H1 (cell line): Measurements from ENCODE around the gene HLA-F. TPM values are rescaled to one million over a fixed set of nuclear protein-coding genes. Genes with fewer than 3 reads are reported as not detected.
A peak's percentile ranks its signal among the peaks of the same experiment; 100 is the strongest.

Experiments used
- CTCF ChIA-PET: fragments of 300-600 bp; sonication (Branson Sonifier 250); formaldehyde crosslinking; loops from one replicate; lab custom pipeline; 2021; ENCODE audit not compliant: partially characterized antibody; lab: Charles Lee
- POLR2A ChIA-PET: fragments of 300-600 bp; sonication (Branson Sonifier 250); formaldehyde crosslinking; loops from one replicate; lab custom pipeline; 2021; ENCODE audit warnings: inconsistent platforms; ENCODE audit not compliant: partially characterized antibody; lab: Charles Lee
- DNase-seq, 2 experiments: peaks; one replicate each; pipeline versions ENCODE4 v3.0.0 to v3.0.0-alpha.2; 2010 to 2022; ENCODE audit warnings: low spot score in 2 of 2, low read depth in 1 of 2, mixed read lengths in 1 of 2
- FAIRE-seq: peaks from 2 replicates; lab custom pipeline; 2011; peaks lifted over from hg19 to GRCh38; lab: Jason Lieb, UNC
- H2AFZ ChIP-seq: 2 replicates; pipeline ENCODE4 v1.8.1; 2012; ENCODE audit warnings: low read length, inconsistent platforms
- H2AK5ac ChIP-seq: 2 replicates; pipeline ENCODE4 v1.6.1; 2013; ENCODE audit warnings: low read depth, low read length
- H2BK120ac ChIP-seq: replicated peaks from 2 replicates; pipeline ENCODE3; 2013; ENCODE audit warnings: low read depth, low read length, inconsistent platforms
- H2BK12ac ChIP-seq: 2 replicates; pipeline ENCODE4 v1.6.1; 2013; ENCODE audit warnings: low read depth, low read length
- H2BK15ac ChIP-seq: 2 replicates; pipeline ENCODE4 v1.6.1; 2013; ENCODE audit warnings: low read length
- H2BK20ac ChIP-seq: 2 replicates; pipeline ENCODE4 v1.6.1; 2013; ENCODE audit warnings: low read length
- H2BK5ac ChIP-seq: 2 replicates; pipeline ENCODE4 v1.6.1; 2013; ENCODE audit warnings: low read depth, low read length
- H3K14ac ChIP-seq: 2 replicates; pipeline ENCODE4 v1.6.1; 2013; ENCODE audit warnings: inconsistent platforms; ENCODE audit not compliant: insufficient read length
- H3K18ac ChIP-seq: 2 replicates; pipeline ENCODE4 v1.6.1; 2013; ENCODE audit warnings: low read length; ENCODE audit errors: extremely low read depth
- H3K23ac ChIP-seq: 2 replicates; pipeline ENCODE4 v1.6.1; 2013; ENCODE audit warnings: inconsistent platforms; ENCODE audit not compliant: insufficient read length
- H3K23me2 ChIP-seq: 2 replicates; pipeline ENCODE4 v1.6.1; 2013; ENCODE audit warnings: low read depth, low read length
- H3K27ac ChIP-seq: 2 replicates; pipeline ENCODE4 v1.6.1; 2011; ENCODE audit warnings: low read depth, low read length, inconsistent platforms
- H3K27me3 ChIP-seq, 4 experiments: replicated peaks in 1 of 4; 1 replicate in 1 of 4; 2 replicates in 3 of 4; pipeline versions ENCODE4 v1.6.1 to v1.8.1; 2011 to 2013; ENCODE audit warnings: low read length in 3 of 4, mild to moderate bottlenecking in 3 of 4, inconsistent platforms in 2 of 4, mixed read lengths in 2 of 4, moderate library complexity in 1 of 4; ENCODE audit not compliant: control insufficient read depth in 3 of 4, insufficient read depth in 3 of 4; ENCODE audit errors: extremely low read depth in 1 of 4
- H3K36me3 ChIP-seq, 4 experiments: 2 replicates each; pipeline versions ENCODE4 v1.6.1 to v1.8.1; 2011 to 2013; ENCODE audit warnings: mild to moderate bottlenecking in 4 of 4, low read length in 3 of 4, moderate library complexity in 2 of 4, control low read depth in 1 of 4, inconsistent platforms in 1 of 4; ENCODE audit not compliant: insufficient read depth in 4 of 4, control insufficient read depth in 2 of 4
- H3K4ac ChIP-seq: replicated peaks from 2 replicates; pipeline ENCODE3; 2013; ENCODE audit warnings: low read length, low read depth, mixed read lengths, inconsistent platforms; ENCODE audit not compliant: insufficient read length
- H3K4me1 ChIP-seq, 4 experiments: replicated peaks in 1 of 4; 1 replicate in 1 of 4; 2 replicates in 3 of 4; pipeline versions ENCODE4 v1.6.1 to v1.8.1; 2011 to 2013; ENCODE audit warnings: low read length in 3 of 4, inconsistent platforms in 2 of 4, mixed read lengths in 1 of 4; ENCODE audit not compliant: insufficient read depth in 4 of 4, control insufficient read depth in 3 of 4
- H3K4me2 ChIP-seq, 2 experiments: 2 replicates each; pipeline versions ENCODE4 v1.6.1 to v1.8.1; 2011 to 2013; ENCODE audit warnings: low read depth in 2 of 2, low read length in 2 of 2, control low read depth in 1 of 2, inconsistent platforms in 1 of 2, mild to moderate bottlenecking in 1 of 2; ENCODE audit not compliant: insufficient read depth in 1 of 2
- H3K4me3 ChIP-seq, 4 experiments: fragments of 200-600, 300-600 bp in 1 of 4; sonication (generic), shearing (Covaris generic), sonication (Bioruptor Twin) in 1 of 4; 2 replicates each; pipeline versions ENCODE4 v1.5.1 to v1.8.1; 2011 to 2016; ENCODE audit warnings: low read length in 4 of 4, low read depth in 3 of 4, control low read depth in 2 of 4, inconsistent platforms in 2 of 4, mild to moderate bottlenecking in 2 of 4, mixed read lengths in 1 of 4, moderate library complexity in 1 of 4; ENCODE audit not compliant: insufficient read depth in 2 of 4; ENCODE audit errors: extremely low read depth in 1 of 4
- H3K56ac ChIP-seq: replicated peaks from 2 replicates; pipeline ENCODE3; 2013; ENCODE audit warnings: low read depth, mild to moderate bottlenecking, mixed read lengths, low read length, inconsistent platforms; ENCODE audit not compliant: insufficient read length
- H3K79me1 ChIP-seq: 2 replicates; pipeline ENCODE4 v1.6.1; 2013; ENCODE audit warnings: low read depth, low read length, control low read depth
- H3K79me2 ChIP-seq, 2 experiments: 2 replicates each; pipeline versions ENCODE4 v1.6.1 to v1.8.1; 2012 to 2013; ENCODE audit warnings: low read length in 2 of 2, mild to moderate bottlenecking in 2 of 2, inconsistent platforms in 1 of 2; ENCODE audit not compliant: insufficient read depth in 2 of 2, control insufficient read depth in 1 of 2
- H3K9ac ChIP-seq, 4 experiments: replicated peaks in 1 of 4; 1 replicate in 1 of 4; 2 replicates in 3 of 4; pipeline versions ENCODE4 v1.6.1 to v1.8.1; 2011 to 2013; ENCODE audit warnings: low read depth in 3 of 4, low read length in 3 of 4, control low read depth in 2 of 4, mild to moderate bottlenecking in 2 of 4, moderate library complexity in 2 of 4, inconsistent platforms in 1 of 4; ENCODE audit errors: extremely low read depth in 1 of 4
- H3K9me3 ChIP-seq, 2 experiments: 2 replicates each; pipeline versions ENCODE4 v1.6.1 to v1.8.1; 2012 to 2013; ENCODE audit warnings: mild to moderate bottlenecking in 2 of 2, moderate library complexity in 2 of 2, control low read depth in 1 of 2, inconsistent platforms in 1 of 2, low read depth in 1 of 2, low read length in 1 of 2, mixed read lengths in 1 of 2; ENCODE audit not compliant: insufficient read depth in 2 of 2
- H4K20me1 ChIP-seq, 2 experiments: replicated peaks in 1 of 2; 2 replicates each; pipeline versions ENCODE3 to v1.8.1; 2011 to 2013; ENCODE audit warnings: inconsistent platforms in 2 of 2, low read length in 2 of 2, mild to moderate bottlenecking in 1 of 2; ENCODE audit not compliant: insufficient read depth in 2 of 2, control insufficient read depth in 1 of 2
- H4K5ac ChIP-seq: 2 replicates; pipeline ENCODE4 v1.6.1; 2013; ENCODE audit warnings: low read length, low read depth, mixed read lengths, inconsistent platforms; ENCODE audit not compliant: insufficient read length
- H4K8ac ChIP-seq: 2 replicates; pipeline ENCODE4 v1.8.0; 2013; ENCODE audit warnings: mild to moderate bottlenecking, moderate library complexity, low read length, inconsistent platforms; ENCODE audit not compliant: insufficient read depth; ENCODE audit errors: extremely low read depth
- H4K91ac ChIP-seq: replicated peaks from 2 replicates; pipeline ENCODE3; 2013; ENCODE audit warnings: low read length, mixed read lengths, inconsistent platforms; ENCODE audit not compliant: insufficient read length
- BCL11A ChIP-seq, 2 experiments: IDR thresholded peaks; one replicate each; pipeline ENCODE4 v1.6.1; 2011; ENCODE audit warnings: low read depth in 2 of 2, low read length in 2 of 2, mild to moderate bottlenecking in 2 of 2
- CTCF ChIP-seq, 3 experiments: IDR thresholded peaks; 1 replicate in 2 of 3; 2 replicates in 1 of 3; pipeline versions ENCODE4 v1.5.1 to v1.6.1; 2011; ENCODE audit warnings: low read length in 3 of 3, mild to moderate bottlenecking in 3 of 3, inconsistent platforms in 2 of 3, low read depth in 1 of 3, moderate library complexity in 1 of 3; ENCODE audit not compliant: insufficient read depth in 1 of 3; ENCODE audit errors: control extremely low read depth in 1 of 3
- E2F6 ChIP-seq: IDR thresholded peaks from 2 replicates; pipeline ENCODE4 v1.6.1; 2012; ENCODE audit warnings: inconsistent platforms
- POLR2A ChIP-seq, 2 experiments: IDR thresholded peaks; 1 replicate in 1 of 2; 2 replicates in 1 of 2; pipeline ENCODE4 v1.6.1; 2011; ENCODE audit warnings: low read depth in 2 of 2, low read length in 2 of 2, mild to moderate bottlenecking in 2 of 2; ENCODE audit errors: control extremely low read depth in 1 of 2
- POU5F1 ChIP-seq: IDR thresholded peaks from 2 replicates; pipeline ENCODE4 v1.6.1; 2011; ENCODE audit warnings: low read depth, mild to moderate bottlenecking, low read length, moderate library complexity
- RBBP5 ChIP-seq: IDR thresholded peaks from 2 replicates; pipeline ENCODE4 v1.7.1; 2012; ENCODE audit warnings: low read depth, mild to moderate bottlenecking, inconsistent platforms, low read length, moderate library complexity, borderline replicate concordance
- RNF2 ChIP-seq: fragments of 200-900, 300-1000 bp; sonication (generic); IDR thresholded peaks from 2 replicates; pipeline ENCODE4 v1.7.1; 2016; ENCODE audit warnings: borderline replicate concordance, low read depth, mild to moderate bottlenecking, antibody characterized with exemption, low read length; ENCODE audit not compliant: poor library complexity, severe bottlenecking; ENCODE audit errors: missing control alignments
- ZNF274 ChIP-seq: IDR thresholded peaks from 2 replicates; pipeline ENCODE4 v1.7.0; 2012; ENCODE audit warnings: low read length, borderline replicate concordance; ENCODE audit errors: extremely low read depth
- WGBS, 2 experiments: shearing (Covaris generic) in 1 of 2; methylation state at CpG; one replicate each; pipeline versions ENCODE4 v1.1.6 to v1.1.7; 2013 to 2015; ENCODE audit warnings: low lambda C conversion rate in 2 of 2, mixed read lengths in 2 of 2, inconsistent platforms in 1 of 2, low coverage in 1 of 2, missing lambda C conversion rate in 1 of 2; ENCODE audit not compliant: insufficient replicate concordance in 2 of 2, insufficient coverage in 1 of 2, insufficient read length in 1 of 2; ENCODE audit errors: extremely low coverage in 1 of 2, missing lambda C conversion rate in 1 of 2; 5-methylcytosine and 5-hydroxymethylcytosine counted together
- polyA plus RNA-seq, 7 experiments: library from polyadenylated mRNA; depleted of rRNA in 3 of 7; stranded (reverse) in 5 of 7; unstranded in 2 of 7; fragments of >200 nt in 5 of 7; fragments of 200-250 nt in 2 of 7; gene quantifications; 1 replicate in 5 of 7; 2 replicates in 1 of 7; 4 replicates in 1 of 7; pipeline versions ENCODE4 v1.2.1 to v1.2.3, GENCODE V29; 2011 to 2013; ENCODE audit warnings: missing spikeins in 2 of 7, mixed read lengths in 2 of 7
- total RNA-seq: library from RNA; stranded (reverse); fragmentation: NEBNext Ultra II Directional; extraction: Animal tissue kit (Norgen Biotek cat#: 25700); gene quantifications from 2 replicates; pipeline ENCODE4 v1.2.1, GENCODE V29; 2021

Gene HLA-F
- total and polyA plus RNA-seq, 2 of the 8 experiments (the other 6 are each of a cell fraction or from before 2014, with no cell fraction given): 9.6 to 11.7 TPM

GRCh38 chr6:29747688-29748250 lies 24.5 kb downstream of the HLA-F start:
- Histone ChIP-seq H3K79me1 (peaks cover 4% of the 10 kb centered on the region; the same call in 1 of the 2 replicates), H3K23me2 (peaks cover 21% of the 10 kb centered on the region), H3K4me2 (peak overlapping the region; percentile 51 to 74), H3K4me1 (peaks cover 0 to 15% (median 5%) of the 10 kb centered on the region in 4 experiments; a peak in 4 of 7 replicates), H4K8ac (no peak overlapping the region), H3K9ac (no peak overlapping the region), H2BK120ac (no peak overlapping the region), H3K56ac (no peak overlapping the region), H3K9me3 (no peaks in the 10 kb centered on the region), H3K79me2 (no peaks in the 10 kb centered on the region), H2BK15ac (no peak overlapping the region), H3K14ac (no peak overlapping the region), H2AFZ (no peak overlapping the region; the same call in 1 of the 2 replicates), H4K20me1 (peaks cover 0 to 6% of the 10 kb centered on the region in 2 experiments), H3K18ac (no peak overlapping the region; the same call in 1 of the 2 replicates), H2BK5ac (no peak overlapping the region), H2BK20ac (no peak overlapping the region), H3K36me3 (no peaks in the 10 kb centered on the region), H2AK5ac (no peak overlapping the region), H4K91ac (no peak overlapping the region), H3K27me3 (peaks cover 11 to 52% (median 43%) of the 10 kb centered on the region in 4 experiments), H3K4me3 (peak overlapping the region; percentile 45 to 76 (median 64)), H3K4ac (no peak overlapping the region), H4K5ac (no peak overlapping the region), H2BK12ac (no peak overlapping the region), H3K27ac (no peak overlapping the region), H3K23ac (no peak overlapping the region)
- POLR2A ChIA-PET: interaction anchor here (0.7 to 3.5 kb wide), 8 partner anchors 10 to 150 kb away, joined by 3 to 15 read pairs (median 4); no protein-coding TSS in a partner anchor
- no peak for FAIRE-seq
- no peak for TF ChIP-seq BCL11A (IDR thresholded peaks at IDR 0.05; ENCODE audit: low read depth in 2 of 2, low read length in 2 of 2)
- TF ChIP-seq E2F6: no peak
- TF ChIP-seq CTCF (IDR thresholded peaks at IDR 0.05; ENCODE audit: control extremely low read depth in 1 of 3, insufficient read depth in 1 of 3, low read depth in 1 of 3, low read length in 3 of 3): no peak
- TF ChIP-seq POU5F1: no peak
- no peak for TF ChIP-seq RNF2
- no peak for TF ChIP-seq RBBP5
- no peak for TF ChIP-seq ZNF274
- TF ChIP-seq POLR2A (IDR thresholded peaks at IDR 0.05; ENCODE audit: control extremely low read depth in 1 of 2, low read depth in 2 of 2, low read length in 2 of 2): no peak
- WGBS, 2 experiments: 66% methylated on average over 8 of the region's 8 CpGs; no CpG with 5 or more reads in 1 of the 2 experiments
- CTCF ChIA-PET: interaction anchor here (0.6 to 8.6 kb wide), 9 partner anchors 10 to 270 kb away, joined by 3 to 88 read pairs (median 8); no protein-coding TSS in a partner anchor
- DNase-seq: no peak
